Panc1 (cell line): Measurements from ENCODE around the gene CD37.

ENCODE experiments used
- CTCF ChIP-seq: fragments of 450-650 bp; IDR thresholded peaks from 2 replicates; pipeline ENCODE4 v1.5.1; 2017; ENCODE audit warnings: mild to moderate bottlenecking
- POLR2AphosphoS5 ChIP-seq: IDR thresholded peaks from 2 replicates; pipeline ENCODE4 v1.6.1; 2012; ENCODE audit warnings: mild to moderate bottlenecking, low read depth, low read length, moderate library complexity
- REST ChIP-seq, 2 experiments: IDR thresholded peaks; 2 replicates each; pipeline ENCODE4 v1.6.1; 2011 to 2012; ENCODE audit warnings: low read depth in 2 of 2, control low read depth in 1 of 2, low read length in 1 of 2, mild to moderate bottlenecking in 1 of 2, moderate library complexity in 1 of 2; ENCODE audit not compliant: insufficient read depth in 1 of 2
- SIN3A ChIP-seq: IDR thresholded peaks from 2 replicates; pipeline ENCODE4 v1.6.1; 2012; ENCODE audit warnings: low read depth, mild to moderate bottlenecking, low read length, moderate library complexity, borderline replicate concordance; ENCODE audit not compliant: insufficient read depth

GRCh38 chr19:49338023-49338677 lies 2.9 kb downstream of the CD37 start:
- no peak for TF ChIP-seq CTCF
- no peak for TF ChIP-seq POLR2AphosphoS5
- TF ChIP-seq SIN3A, result no peak
- TF ChIP-seq REST (IDR thresholded peaks at IDR 0.05; ENCODE audit: insufficient read depth in 1 of 2, low read depth in 2 of 2, low read length in 1 of 2), result no peak
